K562 (cell line): ENCODE results near the gene KLK13. TPM values are rescaled to one million over a fixed set of nuclear protein-coding genes. Genes with fewer than 3 reads are reported as not detected.

ENCODE experiments used
- CBX1 ChIP-seq: sonication (generic); IDR thresholded peaks from 2 replicates; pipeline ENCODE4 v1.6.1; 2016; ENCODE audit warnings: antibody characterized with exemption, low read depth, mild to moderate bottlenecking
- CEBPZ ChIP-seq: fragments of 150-350 bp; IDR thresholded peaks from 2 replicates; pipeline ENCODE4 v1.6.1; 2014; ENCODE audit warnings: low read depth, mild to moderate bottlenecking, low read length, borderline replicate concordance
- CGGBP1 ChIP-seq: fragments of 250-450 bp; sonication (Bioruptor Pico); IDR thresholded peaks from 2 replicates; pipeline ENCODE4 v1.9.0; 2021; ENCODE audit warnings: mild to moderate bottlenecking
- CTCFL ChIP-seq: IDR thresholded peaks from 2 replicates; pipeline ENCODE4 v1.6.1; 2011; ENCODE audit warnings: borderline replicate concordance, low read depth, mild to moderate bottlenecking, moderate library complexity, low read length; ENCODE audit not compliant: insufficient read depth, poor library complexity, severe bottlenecking
- GATAD2B ChIP-seq: fragments of 450-650 bp; IDR thresholded peaks from 2 replicates; pipeline ENCODE4 v1.6.1; 2017; ENCODE audit warnings: mild to moderate bottlenecking, borderline replicate concordance
- HDAC8 ChIP-seq: fragments of 450-650 bp; IDR thresholded peaks from 2 replicates; pipeline ENCODE4 v1.6.1; 2016; ENCODE audit warnings: mild to moderate bottlenecking, missing genetic modification characterization, moderate library complexity, missing compliant biosample characterization
- HMG20A ChIP-seq: fragments of 450-650 bp; formaldehyde crosslinking; conservative IDR thresholded peaks from 2 replicates; pipeline ENCODE4 v1.4.0; 2020; ENCODE audit warnings: mild to moderate bottlenecking, mixed read lengths
- KAT7 ChIP-seq: sonication (generic); formaldehyde crosslinking; IDR thresholded peaks from 2 replicates; pipeline ENCODE4 v1.8.0; 2022; ENCODE audit warnings: missing genetic modification reagents, mild to moderate bottlenecking, borderline replicate concordance
- MEIS2 ChIP-seq: fragments of 450-650 bp; IDR thresholded peaks from 2 replicates; pipeline ENCODE4 v1.6.1; 2014; ENCODE audit warnings: mild to moderate bottlenecking; ENCODE audit not compliant: partially characterized antibody
- PTBP1 ChIP-seq: fragments of 200-400 bp; formaldehyde crosslinking; IDR thresholded peaks from 2 replicates; pipeline ENCODE4 v1.6.1; 2017; ENCODE audit warnings: low read depth, low read length
- RAD21 ChIP-seq, 2 experiments: fragments of 250-450 bp in 1 of 2; fragments of 450-650 bp in 1 of 2; sonication (Bioruptor Pico) in 1 of 2; formaldehyde crosslinking in 1 of 2; IDR thresholded peaks in 1 of 2; conservative IDR thresholded peaks in 1 of 2; 2 replicates each; pipeline versions ENCODE4 v1.4.0 to v1.8.0; 2020 to 2022; ENCODE audit warnings: mild to moderate bottlenecking in 2 of 2, moderate library complexity in 1 of 2
- RNF2 ChIP-seq: sonication (generic); IDR thresholded peaks from 2 replicates; pipeline ENCODE4 v1.6.1; 2016
- XRCC5 ChIP-seq: fragments of 200-400 bp; formaldehyde crosslinking; IDR thresholded peaks from 2 replicates; pipeline ENCODE4 v1.6.1; 2017; ENCODE audit warnings: low read depth, mild to moderate bottlenecking, low read length
- polyA plus RNA-seq, 8 experiments: library from polyadenylated mRNA; depleted of rRNA in 4 of 8; stranded (reverse) in 5 of 8; unstranded in 3 of 8; fragments of >200 nt; fragmentation: Nextera tagmentation in 2 of 8; fragmentation: Illumina TruSeq in 1 of 8; extraction: Ambion mirVana in 2 of 8; extraction: Trizol in 1 of 8; gene quantifications; 2 replicates each; pipeline versions ENCODE4 v1.2.1 to v1.2.3, GENCODE V29; 2011 to 2014; ENCODE audit warnings: inconsistent platforms in 1 of 8, missing spikeins in 1 of 8
- total RNA-seq, 7 experiments: library from RNA; depleted of rRNA in 6 of 7; stranded (reverse); fragments of >200 nt in 6 of 7; fragmentation: Illumina TruSeq in 2 of 7; extraction: Trizol in 2 of 7; gene quantifications; 2 replicates each; pipeline versions ENCODE4 v1.2.1 to v1.2.3, GENCODE V29; 2011 to 2021; ENCODE audit warnings: low replicate concordance in 1 of 7
- TF ChIP-seq, protein P1 (sequence below), 3 experiments: IDR thresholded peaks in 2 of 3; conservative IDR thresholded peaks in 1 of 3; 2 replicates each; pipeline ENCODE4 v1.5.1; 2011 to 2012; ENCODE audit warnings: low read length in 3 of 3, mild to moderate bottlenecking in 3 of 3, control low read depth in 2 of 3, improper control_type of control experiment in 1 of 3, inconsistent platforms in 1 of 3, low read depth in 1 of 3, mixed read lengths in 1 of 3, moderate library complexity in 1 of 3; ENCODE audit not compliant: insufficient read depth in 2 of 3
- TF ChIP-seq, protein P2 (sequence below): sonication (generic); formaldehyde crosslinking; IDR thresholded peaks from 2 replicates; pipeline ENCODE4 v1.8.0; 2022; ENCODE audit warnings: mild to moderate bottlenecking, missing genetic modification reagents

The KLK13 gene
- total and polyA plus RNA-seq, 9 of the 15 experiments (the other 6 are each of a cell fraction or from before 2014, with no cell fraction given), result 0.72 to 9.0 (median 2.3) TPM

DNA sequence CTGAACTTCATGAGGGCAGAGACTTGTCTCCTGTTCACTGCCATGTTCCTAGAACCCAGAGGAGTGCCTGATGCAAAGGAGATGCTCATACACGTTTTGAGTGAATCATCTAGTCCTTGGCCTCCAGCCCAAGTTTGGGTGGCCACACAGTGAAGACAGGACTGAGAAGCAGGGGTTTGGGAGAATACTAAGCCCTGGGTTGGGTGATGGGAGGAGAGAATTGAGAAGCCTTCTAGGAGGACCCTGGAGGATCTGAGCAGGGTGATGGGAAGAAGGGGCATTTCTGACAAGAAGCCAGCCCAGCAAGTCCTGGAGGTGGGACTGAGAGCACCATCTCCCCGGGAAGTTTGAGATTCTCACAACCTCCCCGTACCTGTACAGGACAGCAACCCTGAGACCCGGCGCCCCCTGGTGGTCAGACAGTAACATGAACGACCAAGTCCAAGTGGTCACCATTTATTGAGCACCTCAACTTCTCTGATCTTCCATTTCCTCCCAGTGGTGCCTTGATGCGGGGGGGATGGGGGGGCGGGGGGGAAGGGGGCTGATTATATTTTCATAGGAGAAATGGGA lies 32.4 kb upstream of the KLK13 start (continued):
- TF ChIP-seq HDAC8 (tag), result no peak
- no peak for TF ChIP-seq KAT7 (CRISPR knock-in tag)
- no peak for TF ChIP-seq PTBP1
- no peak for TF ChIP-seq CGGBP1 (CRISPR knock-in tag)
- peak; percentile 80 for TF ChIP-seq CTCFL
- TF ChIP-seq RNF2, result no peak
- TF ChIP-seq CBX1, result no peak
- TF ChIP-seq XRCC5, result no peak
- TF ChIP-seq, protein P1, sequence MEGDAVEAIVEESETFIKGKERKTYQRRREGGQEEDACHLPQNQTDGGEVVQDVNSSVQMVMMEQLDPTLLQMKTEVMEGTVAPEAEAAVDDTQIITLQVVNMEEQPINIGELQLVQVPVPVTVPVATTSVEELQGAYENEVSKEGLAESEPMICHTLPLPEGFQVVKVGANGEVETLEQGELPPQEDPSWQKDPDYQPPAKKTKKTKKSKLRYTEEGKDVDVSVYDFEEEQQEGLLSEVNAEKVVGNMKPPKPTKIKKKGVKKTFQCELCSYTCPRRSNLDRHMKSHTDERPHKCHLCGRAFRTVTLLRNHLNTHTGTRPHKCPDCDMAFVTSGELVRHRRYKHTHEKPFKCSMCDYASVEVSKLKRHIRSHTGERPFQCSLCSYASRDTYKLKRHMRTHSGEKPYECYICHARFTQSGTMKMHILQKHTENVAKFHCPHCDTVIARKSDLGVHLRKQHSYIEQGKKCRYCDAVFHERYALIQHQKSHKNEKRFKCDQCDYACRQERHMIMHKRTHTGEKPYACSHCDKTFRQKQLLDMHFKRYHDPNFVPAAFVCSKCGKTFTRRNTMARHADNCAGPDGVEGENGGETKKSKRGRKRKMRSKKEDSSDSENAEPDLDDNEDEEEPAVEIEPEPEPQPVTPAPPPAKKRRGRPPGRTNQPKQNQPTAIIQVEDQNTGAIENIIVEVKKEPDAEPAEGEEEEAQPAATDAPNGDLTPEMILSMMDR (IDR thresholded peaks at IDR 0.05 in 2 of 3, conservative IDR thresholded peaks at IDR 0.05 in 1 of 3; ENCODE audit: insufficient read depth in 2 of 3, low read depth in 1 of 3, low read length in 3 of 3), result peak; percentile 75 to 78 (median 78)
- TF ChIP-seq RAD21 (CRISPR knock-in tag; conservative IDR thresholded peaks at IDR 0.05 in 1 of 2, IDR thresholded peaks at IDR 0.05 in 1 of 2), result peak in 1 of 2 experiments; percentile 57; a peak in 2 of 4 replicates
- TF ChIP-seq MEIS2, result no peak
- no peak for TF ChIP-seq GATAD2B
- TF ChIP-seq, protein P2, sequence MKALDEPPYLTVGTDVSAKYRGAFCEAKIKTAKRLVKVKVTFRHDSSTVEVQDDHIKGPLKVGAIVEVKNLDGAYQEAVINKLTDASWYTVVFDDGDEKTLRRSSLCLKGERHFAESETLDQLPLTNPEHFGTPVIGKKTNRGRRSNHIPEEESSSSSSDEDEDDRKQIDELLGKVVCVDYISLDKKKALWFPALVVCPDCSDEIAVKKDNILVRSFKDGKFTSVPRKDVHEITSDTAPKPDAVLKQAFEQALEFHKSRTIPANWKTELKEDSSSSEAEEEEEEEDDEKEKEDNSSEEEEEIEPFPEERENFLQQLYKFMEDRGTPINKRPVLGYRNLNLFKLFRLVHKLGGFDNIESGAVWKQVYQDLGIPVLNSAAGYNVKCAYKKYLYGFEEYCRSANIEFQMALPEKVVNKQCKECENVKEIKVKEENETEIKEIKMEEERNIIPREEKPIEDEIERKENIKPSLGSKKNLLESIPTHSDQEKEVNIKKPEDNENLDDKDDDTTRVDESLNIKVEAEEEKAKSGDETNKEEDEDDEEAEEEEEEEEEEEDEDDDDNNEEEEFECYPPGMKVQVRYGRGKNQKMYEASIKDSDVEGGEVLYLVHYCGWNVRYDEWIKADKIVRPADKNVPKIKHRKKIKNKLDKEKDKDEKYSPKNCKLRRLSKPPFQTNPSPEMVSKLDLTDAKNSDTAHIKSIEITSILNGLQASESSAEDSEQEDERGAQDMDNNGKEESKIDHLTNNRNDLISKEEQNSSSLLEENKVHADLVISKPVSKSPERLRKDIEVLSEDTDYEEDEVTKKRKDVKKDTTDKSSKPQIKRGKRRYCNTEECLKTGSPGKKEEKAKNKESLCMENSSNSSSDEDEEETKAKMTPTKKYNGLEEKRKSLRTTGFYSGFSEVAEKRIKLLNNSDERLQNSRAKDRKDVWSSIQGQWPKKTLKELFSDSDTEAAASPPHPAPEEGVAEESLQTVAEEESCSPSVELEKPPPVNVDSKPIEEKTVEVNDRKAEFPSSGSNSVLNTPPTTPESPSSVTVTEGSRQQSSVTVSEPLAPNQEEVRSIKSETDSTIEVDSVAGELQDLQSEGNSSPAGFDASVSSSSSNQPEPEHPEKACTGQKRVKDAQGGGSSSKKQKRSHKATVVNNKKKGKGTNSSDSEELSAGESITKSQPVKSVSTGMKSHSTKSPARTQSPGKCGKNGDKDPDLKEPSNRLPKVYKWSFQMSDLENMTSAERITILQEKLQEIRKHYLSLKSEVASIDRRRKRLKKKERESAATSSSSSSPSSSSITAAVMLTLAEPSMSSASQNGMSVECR, result no peak
- TF ChIP-seq CEBPZ, result no peak
- no peak for TF ChIP-seq HMG20A (CRISPR knock-in tag)
